HG03066 (cell line): Measurements from ENCODE around the gene TBX19.
"Not testable (repeated sequence)": the region's sequence is repeated elsewhere in the genome, so short reads cannot be mapped to it uniquely, and the experiment has no call there.

Source experiments
- ATAC-seq: cut with Tn5 transposase; IDR thresholded peaks from one replicate; pipeline ENCODE4 v1.9.1; 2021; ENCODE audit warnings: low read depth; ENCODE audit not compliant: unreplicated experiment

Gene TBX19

DNA sequence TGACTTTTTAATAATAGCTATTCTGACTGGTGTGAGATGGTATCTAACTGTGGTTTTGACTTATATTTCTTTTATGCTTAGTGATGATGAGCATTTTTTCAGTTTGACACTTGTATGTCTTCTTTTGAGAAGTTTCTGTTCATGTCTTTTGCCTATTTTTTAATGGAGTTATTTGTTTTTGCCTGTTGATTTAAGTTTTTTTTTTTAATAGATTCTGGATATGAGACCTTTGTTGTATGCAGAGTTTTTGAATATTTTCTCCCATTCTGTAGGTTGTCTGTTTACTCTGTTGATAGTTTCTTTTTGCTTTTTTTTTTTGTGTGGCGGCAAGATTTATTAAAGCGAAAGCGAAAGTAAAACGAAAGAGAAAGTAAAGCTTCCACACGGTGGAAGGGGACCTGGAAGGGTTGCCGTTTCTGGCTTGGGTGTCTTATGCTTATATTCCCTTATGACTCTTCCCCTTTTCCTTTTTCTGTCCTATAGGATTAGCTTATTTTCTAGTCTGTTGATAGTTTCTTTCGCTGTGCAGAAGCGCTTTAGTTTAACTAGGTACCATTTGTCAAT, 67.6 kb downstream of the TBX19 start:
- no peak for ATAC-seq

DNA sequence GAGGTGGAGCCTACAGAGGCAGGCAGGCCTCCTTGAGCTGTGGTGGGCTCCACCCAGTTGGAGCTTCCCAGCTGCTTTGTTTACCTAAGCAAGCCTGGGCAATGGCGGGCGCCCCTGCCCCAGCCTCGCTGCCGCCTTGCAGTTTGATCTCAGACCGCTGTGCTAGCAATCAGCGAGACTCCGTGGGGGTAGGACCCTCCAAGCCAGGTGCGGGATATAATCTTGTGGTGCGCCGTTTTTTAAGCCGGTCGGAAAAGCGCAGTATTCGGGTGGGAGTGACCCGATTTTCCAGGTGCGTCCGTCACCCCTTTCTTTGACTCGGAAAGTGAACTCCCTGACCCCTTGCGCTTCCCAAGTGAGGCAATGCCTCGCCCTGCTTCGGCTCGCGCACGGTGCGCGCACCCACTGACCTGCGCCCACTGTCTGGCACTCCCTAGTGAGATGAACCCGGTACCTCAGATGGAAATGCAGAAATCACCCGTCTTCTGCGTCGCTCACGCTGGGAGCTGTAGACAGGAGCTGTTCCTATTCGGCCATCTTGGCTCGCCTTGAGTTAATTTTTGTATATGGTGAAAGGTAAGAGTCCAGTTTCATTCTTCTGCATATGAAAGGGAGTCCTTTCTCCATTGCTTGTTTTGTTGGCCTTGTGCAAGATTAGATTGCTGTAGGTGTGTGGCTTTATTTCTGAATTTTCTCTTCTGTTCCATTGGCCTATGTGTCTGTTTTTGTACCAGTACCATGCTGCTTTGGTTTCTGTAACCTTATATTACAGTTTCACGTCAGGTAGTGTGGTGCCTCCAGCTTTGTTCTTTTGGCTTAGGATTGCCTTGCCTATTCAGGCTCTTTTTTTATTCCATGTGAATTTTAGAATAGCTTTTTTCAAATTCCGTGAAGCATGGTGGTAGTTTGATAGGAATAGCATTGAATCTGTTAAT, 73.9 kb downstream of the TBX19 start:
- ATAC-seq: not testable (repeated sequence)

DNA sequence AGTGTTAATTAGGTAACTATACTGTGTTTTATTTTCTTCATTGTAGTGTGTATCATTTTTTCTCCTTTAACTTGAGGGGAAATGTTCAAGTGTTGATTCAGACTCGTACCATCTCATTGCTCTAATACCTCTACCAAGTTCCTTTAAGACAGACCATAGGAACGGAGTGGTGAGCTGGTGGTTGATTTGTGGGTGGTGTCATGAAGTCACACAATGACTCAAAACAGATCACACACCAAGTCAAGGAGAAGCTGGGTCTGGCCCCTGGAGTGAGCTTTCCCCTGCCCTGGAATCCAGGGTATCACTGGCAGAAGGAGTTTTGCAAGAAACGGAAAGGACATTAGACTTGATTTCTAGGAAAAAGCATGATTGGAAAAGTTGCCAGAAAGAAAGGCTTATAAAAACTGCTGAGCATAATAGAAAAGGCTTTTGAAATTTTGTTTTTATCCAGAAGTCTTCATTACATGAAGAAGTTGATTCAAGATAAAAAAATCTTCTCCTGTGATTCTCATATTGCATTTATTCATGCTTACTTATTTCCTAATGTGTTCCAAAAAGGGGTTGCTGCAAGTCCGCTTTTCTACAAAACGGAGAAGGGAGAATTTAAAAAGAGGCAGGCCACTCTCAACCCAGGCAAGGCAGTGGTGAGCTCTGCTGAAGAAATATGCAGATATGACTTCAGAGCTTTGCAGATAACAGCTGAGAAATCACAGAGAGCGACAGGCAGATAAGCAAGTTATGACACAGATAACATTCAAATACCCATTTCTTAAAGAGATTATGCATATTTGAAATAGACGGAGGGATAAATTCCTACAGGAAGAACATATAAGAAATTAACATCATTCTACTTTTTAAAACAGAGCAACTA, 79.7 kb downstream of the TBX19 start:
- no peak for ATAC-seq

DNA sequence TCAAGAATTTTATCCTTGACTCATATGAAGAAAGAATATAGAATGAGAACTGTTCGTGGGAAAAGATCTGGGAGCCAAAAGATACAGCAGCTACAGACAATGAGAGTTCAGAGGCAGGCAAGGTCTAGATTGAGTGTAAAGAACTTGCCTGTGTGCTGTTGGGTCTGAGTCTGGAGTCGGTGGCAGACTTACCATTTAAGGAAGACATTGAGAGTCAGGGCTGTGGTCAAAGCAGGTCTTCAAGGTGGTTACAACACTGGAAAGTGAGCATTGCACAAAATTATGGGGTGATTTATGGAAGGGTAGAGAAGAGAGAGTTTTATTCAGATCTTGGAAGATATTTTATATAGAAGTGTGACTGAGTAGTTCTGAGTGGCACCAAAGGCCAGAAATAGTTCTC, 80.6 kb downstream of the TBX19 start:
- ATAC-seq: no peak

GRCh38 chr1:168362991-168363390, 82.3 kb downstream of the TBX19 start:
- ATAC-seq: no peak
